Activated naive CD8-positive, alpha-beta T cell treated with anti-CD3 and anti-CD28 coated beads, Interleukin-2, amount 50 U/mL, for 24 hours (primary cell): ENCODE results near the gene MXD1.
"Not testable (repeated sequence)": the region's sequence is repeated elsewhere in the genome, so short reads cannot be mapped to it uniquely, and the experiment has no call there.

ENCODE experiments used
- ATAC-seq: fragments of 150-1000 bp; cut with Tn5 transposase; one replicate; pipeline ENCODE4 v1.10.0; 2021
- DNase-seq: peaks from one replicate; pipeline ENCODE4 v3.0.0; 2021
- H3K27ac Mint-ChIP-seq: one replicate; pipeline ENCODE4 v1.8.0; 2021; ENCODE audit warnings: mild to moderate bottlenecking, mixed read lengths
- H3K27me3 Mint-ChIP-seq: one replicate; pipeline ENCODE4 v1.8.0; 2021; ENCODE audit warnings: mixed read lengths
- H3K36me3 Mint-ChIP-seq: one replicate; pipeline ENCODE4 v1.8.0; 2021; ENCODE audit warnings: low read depth, mixed read lengths
- H3K4me1 Mint-ChIP-seq: one replicate; pipeline ENCODE4 v1.8.0; 2021; ENCODE audit warnings: mixed read lengths
- H3K4me3 Mint-ChIP-seq: one replicate; pipeline ENCODE4 v1.8.0; 2021; ENCODE audit warnings: mild to moderate bottlenecking, moderate library complexity, mixed read lengths
- H3K9me3 Mint-ChIP-seq: one replicate; pipeline ENCODE4 v1.8.0; 2021; ENCODE audit warnings: mixed read lengths

MXD1 gene, protein sequence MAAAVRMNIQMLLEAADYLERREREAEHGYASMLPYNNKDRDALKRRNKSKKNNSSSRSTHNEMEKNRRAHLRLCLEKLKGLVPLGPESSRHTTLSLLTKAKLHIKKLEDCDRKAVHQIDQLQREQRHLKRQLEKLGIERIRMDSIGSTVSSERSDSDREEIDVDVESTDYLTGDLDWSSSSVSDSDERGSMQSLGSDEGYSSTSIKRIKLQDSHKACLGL

GRCh38 chr2:69914950-69915945, at the start of gene MXD1:
Gene MXD1 (plus strand): TSS chr2:69915109. CDS start chr2:69915331, 222 bp downstream.
- Mint-ChIP-seq H3K27ac (peak within 1 kb of the TSS; percentile 92), H3K4me1 (peaks cover 37% of the 10 kb centered on the region), H3K9me3 (no peaks in the 10 kb centered on the region), H3K27me3 (no peaks in the 10 kb centered on the region), H3K4me3 (peak within 1 kb of the TSS; percentile 83), H3K36me3 (peaks cover 7% of the 10 kb centered on the region)
- DNase-seq (no peak), ATAC-seq (no peak)

DNA sequence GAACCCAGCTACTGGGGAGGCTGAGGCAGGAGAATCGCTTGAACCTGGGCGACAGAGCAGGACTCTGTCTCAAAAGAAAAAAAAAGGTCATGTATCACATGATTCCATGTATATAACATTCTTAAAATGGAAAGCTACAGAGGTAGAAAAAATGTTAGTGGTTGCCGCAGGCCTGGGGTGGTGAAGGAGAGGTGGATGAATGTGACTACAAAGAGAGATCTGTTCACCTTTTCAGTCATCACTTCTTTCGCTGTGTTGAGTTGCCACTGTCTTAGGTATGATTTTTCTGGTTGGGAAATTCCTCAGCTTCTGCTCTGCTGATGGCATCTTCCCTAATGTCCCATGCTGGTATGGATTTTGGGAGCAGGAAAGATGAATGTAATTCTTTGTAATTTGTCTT, 26.5 kb upstream of the MXD1 start:
- H3K36me3 Mint-ChIP-seq: peaks cover 2% of the 10 kb centered on the region
- no peak overlapping the region for H3K27ac Mint-ChIP-seq
- H3K27me3 Mint-ChIP-seq: no peaks in the 10 kb centered on the region
- H3K4me1 Mint-ChIP-seq: peaks cover 5% of the 10 kb centered on the region
- no peak overlapping the region for H3K4me3 Mint-ChIP-seq
- no peaks in the 10 kb centered on the region for H3K9me3 Mint-ChIP-seq
- ATAC-seq (no peak), DNase-seq (no peak)

- DNase-seq (no peak), ATAC-seq (no peak)
- H3K9me3 Mint-ChIP-seq: no peaks in the 10 kb centered on the region
- H3K4me3 Mint-ChIP-seq: no peak overlapping the region
- H3K4me1 Mint-ChIP-seq: peaks cover 12% of the 10 kb centered on the region
- peaks cover 8% of the 10 kb centered on the region for H3K36me3 Mint-ChIP-seq
- no peaks in the 10 kb centered on the region for H3K27me3 Mint-ChIP-seq
- no peak overlapping the region for H3K27ac Mint-ChIP-seq
These were observed 25.6 kb upstream of the MXD1 start for GRCh38 chr2:69889302-69889701.

GRCh38 chr2:69890881-69891280, 24.0 kb upstream of the MXD1 start:
- Mint-ChIP-seq H3K27ac (no peak overlapping the region), H3K4me1 (peaks cover 26% of the 10 kb centered on the region), H3K9me3 (no peaks in the 10 kb centered on the region), H3K27me3 (no peaks in the 10 kb centered on the region), H3K4me3 (no peak overlapping the region), H3K36me3 (peaks cover 12% of the 10 kb centered on the region)
- no peak for DNase-seq
- no peak for ATAC-seq

DNA sequence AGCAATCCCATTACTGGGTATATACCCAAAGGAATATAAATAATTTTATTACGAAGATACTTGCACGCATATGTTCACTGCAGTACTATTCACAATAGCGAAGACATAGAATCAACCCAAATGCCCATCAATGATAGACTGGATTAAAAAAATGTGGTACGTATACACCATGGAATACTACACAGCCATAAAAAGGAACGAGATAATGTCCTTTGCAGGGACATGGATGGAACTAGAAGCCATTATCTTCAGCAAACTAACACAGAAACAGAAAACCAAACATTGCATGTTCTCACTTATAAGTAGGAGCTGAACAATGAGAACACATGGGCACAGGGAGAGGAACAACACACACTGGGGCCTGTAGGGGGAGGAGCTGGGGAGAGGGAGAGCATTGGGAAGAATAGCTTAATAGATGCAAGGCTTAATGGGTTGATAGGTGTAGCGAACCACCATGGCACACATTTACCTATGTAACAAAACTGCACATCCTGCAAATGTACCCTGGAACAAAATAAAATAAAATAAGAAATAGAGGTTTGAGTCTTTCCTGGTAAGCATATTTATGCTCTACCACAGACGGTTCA, 22.0 kb upstream of the MXD1 start:
- ATAC-seq, H3K9me3 Mint-ChIP-seq, H3K27me3 Mint-ChIP-seq, DNase-seq: not testable (repeated sequence)
- H3K27ac Mint-ChIP-seq: peak overlapping the region; percentile 98
- peaks cover 26% of the 10 kb centered on the region for H3K36me3 Mint-ChIP-seq
- peaks cover 34% of the 10 kb centered on the region for H3K4me1 Mint-ChIP-seq
- peak overlapping the region; percentile 99 for H3K4me3 Mint-ChIP-seq

DNA sequence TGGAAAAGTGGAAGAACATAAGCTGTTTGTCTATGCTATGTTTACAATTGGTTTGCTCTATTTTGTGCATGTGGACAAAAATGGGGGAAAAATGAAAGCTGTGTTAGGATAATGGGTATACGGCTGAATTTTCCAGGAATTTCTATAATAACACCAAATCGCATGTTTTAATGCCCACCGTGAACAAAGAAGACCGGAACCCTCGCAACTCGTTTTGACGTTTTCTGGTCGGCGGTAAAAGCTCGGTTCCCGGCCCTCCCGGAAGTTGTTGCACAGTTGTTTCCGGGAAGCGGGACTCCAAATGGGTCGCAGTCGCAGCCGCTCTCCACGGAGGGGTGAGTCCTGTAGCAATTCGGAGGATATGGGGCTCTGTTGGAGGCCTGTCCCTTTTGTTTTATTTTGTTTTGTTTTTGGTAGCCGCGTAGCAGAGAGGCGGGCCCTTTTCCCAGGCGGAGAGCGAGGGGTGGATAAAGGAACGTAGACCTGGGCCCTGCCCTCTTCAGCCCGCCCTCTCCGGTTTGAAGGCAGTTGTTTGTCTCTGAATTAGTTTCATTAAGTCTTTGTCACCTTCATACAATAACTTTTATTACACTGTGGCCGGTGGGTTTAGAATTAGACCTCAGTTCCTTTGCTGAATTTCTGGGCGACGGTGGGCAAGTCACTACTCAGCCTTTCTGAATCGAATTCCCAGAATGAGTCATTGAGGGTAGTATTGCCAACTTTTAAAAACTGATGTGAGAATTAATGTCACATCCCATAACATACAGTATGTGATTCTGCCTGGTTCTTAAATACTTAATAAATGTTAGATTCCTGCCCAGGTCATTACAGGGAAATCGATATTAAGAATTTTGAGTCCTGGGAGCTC, 21.0 kb upstream of the MXD1 start, which contains the start of gene SNRNP27:
Gene SNRNP27, plus strand, starts transcription at position 273 of the 868 bp plus-strand sequence. Its CDS starts 29 bp downstream, at position 302.
- peaks cover 35% of the 10 kb centered on the region for H3K4me1 Mint-ChIP-seq
- peak; percentile 89 for ATAC-seq

GRCh38 chr2:69894737-69895136, 20.2 kb upstream of the MXD1 start:
- DNase-seq, H3K27me3 Mint-ChIP-seq, ATAC-seq, H3K9me3 Mint-ChIP-seq: not testable (repeated sequence)
- Mint-ChIP-seq H3K4me1 (peaks cover 38% of the 10 kb centered on the region), H3K36me3 (peaks cover 29% of the 10 kb centered on the region), H3K27ac (peak overlapping the region; percentile 98), H3K4me3 (peak overlapping the region; percentile 99)

More for the DNA sequence above, 21.0 kb upstream of the MXD1 start, which contains the start of gene SNRNP27:
- H3K9me3 Mint-ChIP-seq: no peaks in the 10 kb centered on the region
- DNase-seq: peak; percentile 84
- H3K27me3 Mint-ChIP-seq: no peaks in the 10 kb centered on the region
- peak within 1 kb of the TSS; percentile 99 for H3K4me3 Mint-ChIP-seq
- peaks cover 28% of the 10 kb centered on the region for H3K36me3 Mint-ChIP-seq
- H3K27ac Mint-ChIP-seq: peak within 1 kb of the TSS; percentile 98

DNA sequence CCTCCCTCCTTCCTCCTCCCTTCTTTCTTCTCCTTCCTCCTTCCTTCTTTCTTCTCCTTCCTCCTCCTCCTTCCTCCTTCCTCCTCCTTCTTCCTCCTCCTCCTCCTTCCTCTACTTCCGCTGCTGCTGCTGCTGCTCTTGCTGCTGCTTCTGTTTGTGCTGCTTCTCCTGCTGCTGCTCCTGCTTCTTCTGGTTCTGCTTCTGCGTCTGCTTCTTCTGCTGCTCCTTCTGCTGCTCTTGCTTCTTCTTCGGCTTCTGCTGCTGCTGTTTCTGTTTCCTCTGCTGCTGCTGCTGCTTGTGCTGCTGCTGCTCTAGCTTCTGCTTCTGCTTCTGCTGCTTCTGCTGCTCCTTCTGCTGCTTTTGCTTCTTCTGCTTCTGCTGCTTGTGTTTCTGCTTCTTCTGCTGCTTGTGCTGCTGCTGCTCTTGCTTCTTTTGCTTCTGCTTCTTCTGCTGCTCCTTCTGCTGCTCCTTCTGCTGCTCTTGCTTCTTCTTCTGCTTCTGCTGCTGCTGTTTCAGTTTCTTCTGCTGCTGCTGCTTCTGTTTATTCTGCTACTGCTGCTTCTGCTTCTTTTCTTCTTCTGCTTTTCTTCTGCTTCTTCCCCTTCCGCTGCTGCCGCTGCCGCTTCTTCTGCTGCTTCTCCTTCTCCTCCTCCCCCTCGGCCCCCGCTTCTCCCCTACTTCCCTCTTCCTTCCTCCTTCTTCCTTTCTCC, 12.5 kb upstream of the MXD1 start:
- Mint-ChIP-seq H3K36me3 (peaks cover 37% of the 10 kb centered on the region), H3K9me3 (no peaks in the 10 kb centered on the region), H3K27ac (peak overlapping the region; percentile 86), H3K4me1 (peaks cover 37% of the 10 kb centered on the region), H3K4me3 (peak overlapping the region; percentile 78), H3K27me3 (no peaks in the 10 kb centered on the region)
- ATAC-seq (no peak), DNase-seq (no peak)

- Mint-ChIP-seq H3K27ac (no peak overlapping the region), H3K9me3 (no peaks in the 10 kb centered on the region), H3K36me3 (peaks cover 16% of the 10 kb centered on the region), H3K4me3 (no peak overlapping the region), H3K27me3 (no peaks in the 10 kb centered on the region), H3K4me1 (peaks cover 12% of the 10 kb centered on the region)
- no peak for DNase-seq
- ATAC-seq: no peak
These were observed 7.7 kb upstream of the MXD1 start for GRCh38 chr2:69907216-69907615.

GRCh38 chr2:69911985-69912563, 2.8 kb upstream of the MXD1 start:
- H3K27ac Mint-ChIP-seq: peak overlapping the region; percentile 46
- no peak for DNase-seq
- H3K4me3 Mint-ChIP-seq: no peak overlapping the region
- peaks cover 5% of the 10 kb centered on the region for H3K36me3 Mint-ChIP-seq
- H3K9me3 Mint-ChIP-seq: no peaks in the 10 kb centered on the region
- no peak for ATAC-seq
- H3K4me1 Mint-ChIP-seq: peaks cover 27% of the 10 kb centered on the region
- no peaks in the 10 kb centered on the region for H3K27me3 Mint-ChIP-seq

DNA sequence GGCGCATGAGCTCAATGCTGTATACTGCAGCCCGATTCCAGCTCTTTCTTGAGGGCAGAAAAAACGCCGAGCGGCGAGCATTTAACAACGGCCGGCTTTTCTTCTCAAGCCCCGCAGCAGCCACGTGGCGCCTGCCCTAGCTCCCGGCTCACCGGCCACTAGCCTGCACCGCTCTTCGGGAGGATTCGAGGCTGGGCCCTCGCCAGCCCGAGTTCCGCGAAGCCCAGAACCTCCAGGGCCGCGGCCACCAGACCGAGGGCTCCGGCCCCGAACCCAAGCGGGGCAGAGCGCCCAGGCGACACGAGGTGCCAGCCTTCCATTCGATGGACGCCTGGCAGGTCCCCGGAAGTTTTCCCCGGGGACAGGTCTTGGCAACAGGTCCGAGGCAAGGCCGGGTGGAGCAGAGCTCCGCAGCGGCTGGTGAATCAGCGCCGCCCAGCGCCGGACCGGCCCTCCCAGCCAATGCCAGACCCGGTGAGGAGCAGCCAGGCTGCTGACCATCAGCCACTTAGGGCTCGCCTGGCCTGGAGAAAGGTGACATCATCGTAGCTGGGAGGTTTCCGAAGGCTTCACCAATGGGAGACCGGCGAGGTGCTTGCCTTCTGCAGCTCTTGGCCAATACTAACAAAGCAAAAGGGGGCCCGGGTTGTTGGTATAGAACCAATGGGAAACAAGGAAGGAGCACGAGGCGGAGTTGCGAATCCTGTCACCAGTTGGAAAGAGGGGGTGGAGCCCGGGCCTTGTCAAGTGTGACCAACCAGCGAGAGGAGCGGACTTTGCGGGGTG, 552 bp upstream of the MXD1 start:
- Mint-ChIP-seq H3K36me3 (peaks cover 8% of the 10 kb centered on the region), H3K4me3 (peak overlapping the region; percentile 83)

DNA sequence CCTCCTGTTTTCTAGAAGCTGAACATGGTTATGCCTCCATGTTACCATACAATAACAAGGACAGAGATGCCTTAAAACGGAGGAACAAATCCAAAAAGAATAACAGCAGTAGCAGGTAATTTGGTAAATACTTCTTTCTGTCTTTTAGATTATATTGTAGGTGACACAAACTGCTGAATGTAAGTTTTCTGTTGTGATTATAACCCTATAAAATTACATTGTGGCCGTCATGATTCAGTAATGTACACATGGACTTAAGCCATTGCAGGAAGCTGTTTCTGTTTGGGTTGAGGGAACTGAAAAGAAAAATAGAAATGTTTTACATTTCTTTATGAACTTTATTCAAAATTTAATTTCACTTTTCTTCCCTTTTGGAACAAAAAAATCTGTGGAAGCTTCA, 1.2 kb downstream of the MXD1 start:
- ATAC-seq: no peak
- no peak for DNase-seq
- peak overlapping the region; percentile 73 for H3K4me3 Mint-ChIP-seq
- peaks cover 37% of the 10 kb centered on the region for H3K4me1 Mint-ChIP-seq
- no peaks in the 10 kb centered on the region for H3K9me3 Mint-ChIP-seq
- H3K27me3 Mint-ChIP-seq: no peaks in the 10 kb centered on the region
- H3K36me3 Mint-ChIP-seq: peaks cover 6% of the 10 kb centered on the region
- peak overlapping the region; percentile 69 for H3K27ac Mint-ChIP-seq

More for the DNA sequence above, 552 bp upstream of the MXD1 start:
- Mint-ChIP-seq H3K27me3 (no peaks in the 10 kb centered on the region), H3K4me1 (peaks cover 37% of the 10 kb centered on the region), H3K27ac (peak overlapping the region; percentile 92), H3K9me3 (no peaks in the 10 kb centered on the region)
- peak; percentile 99 for DNase-seq
- ATAC-seq: peak; percentile 94
